SK-N-SH (cell line): ENCODE data around the gene TBXA2R. TPM values are rescaled to one million over a fixed set of nuclear protein-coding genes. Genes with fewer than 3 reads are reported as not detected.
A peak's percentile ranks its signal among the peaks of the same experiment; 100 is the strongest.

Experiments used
- CTCF ChIA-PET: fragments of 300-600, 350-600 bp; formaldehyde crosslinking; extraction: SDS; loops from one replicate; lab custom pipeline; 2021; lab: Yijun Ruan, JAX
- POLR2A ChIA-PET: fragments of 350-600 bp; sonication (Branson Sonifier 250); formaldehyde crosslinking; extraction: SDS; loops from one replicate; lab custom pipeline; 2020; ENCODE audit warnings: antibody characterized with exemption, inconsistent platforms; lab: Yijun Ruan, JAX
- DNase-seq: peaks from one replicate; pipeline ENCODE4 v3.0.0; 2012
- H2AFZ ChIP-seq: fragments of 200-600 bp; sonication (generic); 2 replicates; pipeline ENCODE4 v1.8.1; 2016; ENCODE audit warnings: antibody characterized with exemption, mild to moderate bottlenecking, low read depth
- H3F3A ChIP-seq: fragments of 200-600 bp; sonication (generic); replicated peaks from 2 replicates; pipeline ENCODE3; 2016; ENCODE audit warnings: antibody characterized with exemption, mild to moderate bottlenecking; ENCODE audit not compliant: insufficient read depth
- H3K27ac ChIP-seq, 2 experiments: fragments of 200-500 bp in 1 of 2; fragments of 200-600 bp in 1 of 2; sonication (Bioruptor generic) in 1 of 2; sonication (generic), shearing (Covaris generic) in 1 of 2; 2 replicates each; pipeline versions ENCODE4 v1.5.1 to v1.6.1; 2014 to 2016; ENCODE audit warnings: low read depth in 2 of 2, inconsistent platforms in 1 of 2, low read length in 1 of 2, mild to moderate bottlenecking in 1 of 2, mixed read lengths in 1 of 2
- H3K27me3 ChIP-seq: fragments of 200-600 bp; sonication (generic), shearing (Covaris generic); 2 replicates; pipeline ENCODE4 v1.6.1; 2016; ENCODE audit warnings: mixed run types; ENCODE audit not compliant: insufficient read depth
- H3K36me3 ChIP-seq, 2 experiments: fragments of 200-500 bp in 1 of 2; fragments of 200-600 bp in 1 of 2; sonication (Bioruptor generic) in 1 of 2; sonication (generic) in 1 of 2; replicated peaks in 1 of 2; 2 replicates each; pipeline versions ENCODE3 to v1.5.1; 2014 to 2016; ENCODE audit warnings: low read length in 1 of 2, mild to moderate bottlenecking in 1 of 2; ENCODE audit not compliant: insufficient read depth in 2 of 2, control insufficient read depth in 1 of 2
- H3K4me1 ChIP-seq, 2 experiments: fragments of 200-500 bp in 1 of 2; fragments of 200-600 bp in 1 of 2; sonication (Bioruptor generic) in 1 of 2; sonication (generic), shearing (Covaris generic) in 1 of 2; 2 replicates each; pipeline versions ENCODE4 v1.5.1 to v1.6.1; 2014 to 2016; ENCODE audit warnings: low read depth in 1 of 2, low read length in 1 of 2, mixed run types in 1 of 2; ENCODE audit not compliant: insufficient read depth in 2 of 2, control insufficient read depth in 1 of 2
- H3K4me2 ChIP-seq: fragments of 200-600 bp; sonication (generic), shearing (Covaris generic); 2 replicates; pipeline ENCODE4 v1.6.1; 2017; ENCODE audit warnings: mixed run types
- H3K4me3 ChIP-seq, 2 experiments: fragments of 200-500 bp in 1 of 2; fragments of 200-600 bp in 1 of 2; sonication (Bioruptor generic) in 1 of 2; sonication (generic), shearing (Covaris generic) in 1 of 2; 2 replicates each; pipeline versions ENCODE4 v1.5.1 to v1.8.1; 2014 to 2016; ENCODE audit warnings: low read depth in 2 of 2, inconsistent platforms in 1 of 2, low read length in 1 of 2, mild to moderate bottlenecking in 1 of 2, mixed read lengths in 1 of 2, moderate library complexity in 1 of 2
- H3K79me2 ChIP-seq: fragments of 200-600 bp; sonication (generic); 2 replicates; pipeline ENCODE4 v1.8.1; 2017; ENCODE audit warnings: mild to moderate bottlenecking; ENCODE audit not compliant: insufficient read depth
- H3K9ac ChIP-seq: fragments of 200-600 bp; sonication (generic); 2 replicates; pipeline ENCODE4 v1.6.1; 2017; ENCODE audit warnings: mixed run types
- H3K9me2 ChIP-seq: fragments of 200-600 bp; sonication (generic); 2 replicates; pipeline ENCODE4 v1.6.1; 2017; ENCODE audit warnings: mixed run types
- H3K9me3 ChIP-seq: fragments of 200-600 bp; sonication (generic); 2 replicates; pipeline ENCODE4 v1.6.1; 2017; ENCODE audit warnings: mixed run types, mild to moderate bottlenecking, moderate library complexity
- H4K20me1 ChIP-seq: fragments of 200-600 bp; sonication (generic); 2 replicates; pipeline ENCODE4 v1.6.1; 2017; ENCODE audit warnings: mild to moderate bottlenecking, mixed run types; ENCODE audit not compliant: insufficient read depth
- EP300 ChIP-seq, 2 experiments: IDR thresholded peaks; 2 replicates each; pipeline versions ENCODE4 v1.4.0 to v1.6.1; 2012; ENCODE audit warnings: borderline replicate concordance in 1 of 2, low read depth in 1 of 2, low read length in 1 of 2
- IRF3 ChIP-seq: fragments of 150-350 bp; IDR thresholded peaks from 2 replicates; pipeline ENCODE4 v1.6.1; 2016; ENCODE audit warnings: mild to moderate bottlenecking, low read depth, low read length
- MAX ChIP-seq: IDR thresholded peaks from 2 replicates; pipeline ENCODE4 v1.4.0; 2012; ENCODE audit warnings: low read depth
- MEF2A ChIP-seq: IDR thresholded peaks from 2 replicates; pipeline ENCODE4 v1.4.0; 2012; ENCODE audit warnings: low read depth, borderline replicate concordance
- NRF1 ChIP-seq: IDR thresholded peaks from 2 replicates; pipeline ENCODE4 v1.6.1; 2012; ENCODE audit warnings: low read depth, mild to moderate bottlenecking, low read length
- RFX5 ChIP-seq: IDR thresholded peaks from 2 replicates; pipeline ENCODE4 v1.6.1; 2012; ENCODE audit warnings: mild to moderate bottlenecking, improper control_type of control experiment, low read length
- RXRA ChIP-seq: IDR thresholded peaks from 2 replicates; pipeline ENCODE4 v1.4.0; 2012; ENCODE audit warnings: low read depth, mild to moderate bottlenecking, borderline replicate concordance
- TAF1 ChIP-seq: IDR thresholded peaks from 2 replicates; pipeline ENCODE4 v1.6.1; 2012; ENCODE audit warnings: low read depth, mild to moderate bottlenecking, low read length, moderate library complexity, borderline replicate concordance
- TCF12 ChIP-seq: IDR thresholded peaks from 2 replicates; pipeline ENCODE4 v1.4.0; 2012
- TEAD4 ChIP-seq: IDR thresholded peaks from 2 replicates; pipeline ENCODE4 v1.4.0; 2012; ENCODE audit warnings: mild to moderate bottlenecking, borderline replicate concordance; ENCODE audit not compliant: insufficient read depth
- YY1 ChIP-seq: IDR thresholded peaks from 2 replicates; pipeline ENCODE4 v1.4.0; 2012; ENCODE audit warnings: low read depth, mild to moderate bottlenecking
- ZBTB33 ChIP-seq: IDR thresholded peaks from 2 replicates; pipeline ENCODE4 v1.4.0; 2012; ENCODE audit warnings: low read depth, borderline replicate concordance
- WGBS: methylation state at CpG from one replicate; pipeline ENCODE4 v1.1.6; 2017; ENCODE audit warnings: low lambda C conversion rate; 5-methylcytosine and 5-hydroxymethylcytosine counted together
- polyA plus RNA-seq, 3 experiments: library from polyadenylated mRNA; depleted of rRNA; stranded (reverse); fragments of >200 nt; gene quantifications; 2 replicates each; pipeline ENCODE4 v1.2.3, GENCODE V29; 2012
- TF ChIP-seq, protein P1 (sequence below): fragments of 200-600 bp; sonication (generic); IDR thresholded peaks from 2 replicates; pipeline ENCODE4 v1.6.1; 2017; ENCODE audit warnings: antibody characterized with exemption, mild to moderate bottlenecking, moderate library complexity
- TF ChIP-seq, protein P2 (sequence below): IDR thresholded peaks from 2 replicates; pipeline ENCODE4 v1.4.0; 2012; ENCODE audit warnings: low read depth, borderline replicate concordance

TBXA2R gene
- polyA plus RNA-seq, 1 of the 3 experiments (the other 2 are of a cell fraction) = 0.92 TPM

GRCh38 chr19:3606174-3606689 lies 443 bp downstream of the TBXA2R start:
- no peaks in the 10 kb centered on the region for H4K20me1 ChIP-seq
- peaks cover 0 to 6% of the 10 kb centered on the region in 2 experiments for H3K36me3 ChIP-seq
- H3K9me2 ChIP-seq = no peaks in the 10 kb centered on the region
- H3K79me2 ChIP-seq = no peaks in the 10 kb centered on the region
- no peaks in the 10 kb centered on the region for H3K9me3 ChIP-seq
- WGBS = 0% methylated on average over 6 of the region's 35 CpGs
- peak overlapping the region; percentile 52 to 73 for H3K4me3 ChIP-seq
- H3K4me1 ChIP-seq = peaks cover 8 to 14% of the 10 kb centered on the region in 2 experiments; a peak in 1 of 4 replicates
- H3K9ac ChIP-seq = peak overlapping the region; percentile 73
- no peaks in the 10 kb centered on the region for H3K27me3 ChIP-seq
- peak; percentile 78 for DNase-seq
- CTCF ChIA-PET = interaction anchor here (1.0 kb wide), 1 partner anchor 61 kb away, joined by 3 read pairs; no protein-coding TSS in a partner anchor
- TF ChIP-seq EP300 (IDR thresholded peaks at IDR 0.05; ENCODE audit: borderline replicate concordance in 1 of 2, low read depth in 1 of 2, low read length in 1 of 2) (no peak), ZBTB33 (no peak), TCF12 (no peak), TEAD4 (no peak), RXRA (no peak), RFX5 (no peak), YY1 (no peak), MAX (no peak), NRF1 (no peak), MEF2A (no peak), TAF1 (no peak), IRF3 (no peak)
- TF ChIP-seq, protein P1, sequence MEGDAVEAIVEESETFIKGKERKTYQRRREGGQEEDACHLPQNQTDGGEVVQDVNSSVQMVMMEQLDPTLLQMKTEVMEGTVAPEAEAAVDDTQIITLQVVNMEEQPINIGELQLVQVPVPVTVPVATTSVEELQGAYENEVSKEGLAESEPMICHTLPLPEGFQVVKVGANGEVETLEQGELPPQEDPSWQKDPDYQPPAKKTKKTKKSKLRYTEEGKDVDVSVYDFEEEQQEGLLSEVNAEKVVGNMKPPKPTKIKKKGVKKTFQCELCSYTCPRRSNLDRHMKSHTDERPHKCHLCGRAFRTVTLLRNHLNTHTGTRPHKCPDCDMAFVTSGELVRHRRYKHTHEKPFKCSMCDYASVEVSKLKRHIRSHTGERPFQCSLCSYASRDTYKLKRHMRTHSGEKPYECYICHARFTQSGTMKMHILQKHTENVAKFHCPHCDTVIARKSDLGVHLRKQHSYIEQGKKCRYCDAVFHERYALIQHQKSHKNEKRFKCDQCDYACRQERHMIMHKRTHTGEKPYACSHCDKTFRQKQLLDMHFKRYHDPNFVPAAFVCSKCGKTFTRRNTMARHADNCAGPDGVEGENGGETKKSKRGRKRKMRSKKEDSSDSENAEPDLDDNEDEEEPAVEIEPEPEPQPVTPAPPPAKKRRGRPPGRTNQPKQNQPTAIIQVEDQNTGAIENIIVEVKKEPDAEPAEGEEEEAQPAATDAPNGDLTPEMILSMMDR = no peak
- TF ChIP-seq, protein P2, sequence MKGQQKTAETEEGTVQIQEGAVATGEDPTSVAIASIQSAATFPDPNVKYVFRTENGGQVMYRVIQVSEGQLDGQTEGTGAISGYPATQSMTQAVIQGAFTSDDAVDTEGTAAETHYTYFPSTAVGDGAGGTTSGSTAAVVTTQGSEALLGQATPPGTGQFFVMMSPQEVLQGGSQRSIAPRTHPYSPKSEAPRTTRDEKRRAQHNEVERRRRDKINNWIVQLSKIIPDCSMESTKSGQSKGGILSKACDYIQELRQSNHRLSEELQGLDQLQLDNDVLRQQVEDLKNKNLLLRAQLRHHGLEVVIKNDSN = no peak
- POLR2A ChIA-PET = no interaction called here
- no peaks in the 10 kb centered on the region for H3F3A ChIP-seq
- H3K4me2 ChIP-seq = peak overlapping the region; percentile 99
- H2AFZ ChIP-seq = peak overlapping the region; percentile 82; the same call in 1 of the 2 replicates
- peak overlapping the region in 1 of 2 experiments; percentile 36; a peak in 1 of 4 replicates for H3K27ac ChIP-seq
